Nephron progenitor cell (in vitro differentiated cells): ENCODE data around the gene CHGA.

Experiments
- DNase-seq: peaks from one replicate; pipeline ENCODE4 v3.0.0; 2021
- H3K27ac Mint-ChIP-seq: 2 replicates; pipeline ENCODE4 v1.8.0; 2021; ENCODE audit warnings: mild to moderate bottlenecking, moderate library complexity, mixed read lengths
- H3K27me3 Mint-ChIP-seq: 2 replicates; pipeline ENCODE4 v1.8.0; 2021; ENCODE audit warnings: mild to moderate bottlenecking, low read depth, mixed read lengths; ENCODE audit not compliant: poor library complexity
- H3K36me3 Mint-ChIP-seq: 2 replicates; pipeline ENCODE4 v1.8.0; 2021; ENCODE audit warnings: low read depth, mixed read lengths
- H3K4me1 Mint-ChIP-seq: 2 replicates; pipeline ENCODE4 v1.8.0; 2021; ENCODE audit warnings: mixed read lengths
- H3K4me3 Mint-ChIP-seq: 2 replicates; pipeline ENCODE4 v1.8.0; 2021; ENCODE audit warnings: mild to moderate bottlenecking, moderate library complexity, mixed read lengths
- H3K9me3 Mint-ChIP-seq: 2 replicates; pipeline ENCODE4 v1.8.0; 2021; ENCODE audit warnings: mild to moderate bottlenecking, moderate library complexity, mixed read lengths
- TF ChIP-seq, protein P1 (sequence below): fragments of 200-600 bp; sonication (generic); IDR thresholded peaks from 2 replicates; pipeline ENCODE4 v1.5.0; 2021; ENCODE audit warnings: antibody characterized with exemption

Gene CHGA

DNA sequence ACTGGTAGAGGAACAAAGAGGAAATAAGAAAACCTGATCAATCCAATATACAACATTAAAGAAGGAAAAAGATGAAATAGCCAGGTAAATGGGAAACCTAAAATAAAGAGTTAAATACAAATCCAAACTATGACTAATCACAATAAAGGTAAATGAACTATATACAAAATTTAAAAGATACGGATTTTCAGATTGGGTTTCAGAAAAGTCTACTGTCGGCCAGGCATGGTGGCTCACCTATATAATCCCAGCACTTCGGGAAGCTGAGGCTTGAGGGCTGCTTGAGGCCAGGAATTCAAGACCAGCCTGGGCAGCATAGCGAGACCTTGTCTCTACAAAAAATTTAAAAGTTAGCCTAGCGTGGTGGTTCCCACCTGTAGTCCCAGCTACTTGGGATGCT is 39.9 kb upstream of the CHGA start:
- H3K9me3 Mint-ChIP-seq: peaks cover 12% of the 10 kb centered on the region
- DNase-seq: no peak
- H3K27me3 Mint-ChIP-seq: peaks cover 76% of the 10 kb centered on the region
- TF ChIP-seq, protein P1, sequence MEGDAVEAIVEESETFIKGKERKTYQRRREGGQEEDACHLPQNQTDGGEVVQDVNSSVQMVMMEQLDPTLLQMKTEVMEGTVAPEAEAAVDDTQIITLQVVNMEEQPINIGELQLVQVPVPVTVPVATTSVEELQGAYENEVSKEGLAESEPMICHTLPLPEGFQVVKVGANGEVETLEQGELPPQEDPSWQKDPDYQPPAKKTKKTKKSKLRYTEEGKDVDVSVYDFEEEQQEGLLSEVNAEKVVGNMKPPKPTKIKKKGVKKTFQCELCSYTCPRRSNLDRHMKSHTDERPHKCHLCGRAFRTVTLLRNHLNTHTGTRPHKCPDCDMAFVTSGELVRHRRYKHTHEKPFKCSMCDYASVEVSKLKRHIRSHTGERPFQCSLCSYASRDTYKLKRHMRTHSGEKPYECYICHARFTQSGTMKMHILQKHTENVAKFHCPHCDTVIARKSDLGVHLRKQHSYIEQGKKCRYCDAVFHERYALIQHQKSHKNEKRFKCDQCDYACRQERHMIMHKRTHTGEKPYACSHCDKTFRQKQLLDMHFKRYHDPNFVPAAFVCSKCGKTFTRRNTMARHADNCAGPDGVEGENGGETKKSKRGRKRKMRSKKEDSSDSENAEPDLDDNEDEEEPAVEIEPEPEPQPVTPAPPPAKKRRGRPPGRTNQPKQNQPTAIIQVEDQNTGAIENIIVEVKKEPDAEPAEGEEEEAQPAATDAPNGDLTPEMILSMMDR: no peak
- peaks cover 38% of the 10 kb centered on the region for H3K4me1 Mint-ChIP-seq
- H3K4me3 Mint-ChIP-seq: no peak overlapping the region
- no peaks in the 10 kb centered on the region for H3K36me3 Mint-ChIP-seq
- no peak overlapping the region for H3K27ac Mint-ChIP-seq

DNA sequence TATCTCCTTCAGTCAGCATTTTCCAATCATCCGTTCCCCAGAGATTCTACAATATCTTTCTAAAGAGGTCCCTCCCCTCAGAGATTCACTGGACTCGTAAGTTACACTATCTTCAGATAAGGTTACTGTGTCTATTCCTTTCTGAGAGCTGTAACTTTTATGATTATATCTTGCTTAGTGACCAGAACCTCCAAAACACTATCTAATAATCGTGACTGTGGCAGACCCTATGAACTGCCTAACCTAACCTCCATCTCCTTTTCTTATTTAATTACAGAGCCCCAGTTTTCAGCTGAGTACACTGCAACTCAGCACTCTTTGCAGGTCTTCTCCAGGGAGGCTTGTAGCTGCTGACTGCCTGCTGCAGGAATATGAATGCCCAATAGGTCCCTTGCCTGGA is 38.5 kb upstream of the CHGA start:
- TF ChIP-seq, protein P1: no peak
- Mint-ChIP-seq H3K4me3 (no peak overlapping the region), H3K9me3 (peaks cover 12% of the 10 kb centered on the region), H3K27ac (no peak overlapping the region), H3K36me3 (no peaks in the 10 kb centered on the region), H3K4me1 (peaks cover 29% of the 10 kb centered on the region), H3K27me3 (peaks cover 79% of the 10 kb centered on the region)
- DNase-seq: no peak

DNA sequence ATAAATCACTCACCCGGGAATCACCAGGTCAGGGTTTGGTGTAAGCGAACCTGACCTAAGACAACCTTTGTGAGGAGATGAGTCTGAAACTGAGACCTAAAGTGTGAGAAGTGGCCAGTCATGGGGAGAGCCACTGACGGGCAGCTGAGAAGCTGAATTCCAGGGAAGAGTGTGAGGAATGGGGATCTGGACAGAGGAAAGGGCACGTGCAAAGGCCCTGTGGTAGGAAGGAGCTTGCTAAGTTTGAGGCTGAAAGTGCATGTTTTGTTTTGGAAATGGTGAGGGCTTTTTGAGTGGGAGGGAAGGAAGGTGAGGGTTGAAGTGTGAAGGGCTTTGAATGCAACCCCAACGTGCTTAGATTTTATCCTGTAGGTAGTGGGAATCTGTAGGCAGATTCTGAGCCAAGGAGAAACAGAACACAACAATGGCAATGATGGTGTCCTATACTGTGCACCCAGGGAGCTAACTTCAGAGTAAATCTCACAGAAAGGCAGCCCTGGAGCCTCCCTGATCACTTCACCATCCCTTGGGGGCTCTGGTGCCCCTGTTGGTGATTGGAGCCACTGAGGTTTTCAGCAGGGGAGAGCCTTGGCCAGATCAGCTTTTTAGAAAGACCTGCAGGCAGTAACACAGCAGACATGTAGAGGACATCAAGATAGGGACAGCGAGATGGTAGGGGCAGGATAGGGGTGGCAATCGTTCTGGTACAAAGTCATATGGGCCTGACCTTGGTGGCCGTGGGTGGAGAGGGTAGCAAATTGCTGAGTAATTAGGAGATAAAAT is 37.5 kb upstream of the CHGA start:
- H3K27me3 Mint-ChIP-seq: peaks cover 75% of the 10 kb centered on the region

DNA sequence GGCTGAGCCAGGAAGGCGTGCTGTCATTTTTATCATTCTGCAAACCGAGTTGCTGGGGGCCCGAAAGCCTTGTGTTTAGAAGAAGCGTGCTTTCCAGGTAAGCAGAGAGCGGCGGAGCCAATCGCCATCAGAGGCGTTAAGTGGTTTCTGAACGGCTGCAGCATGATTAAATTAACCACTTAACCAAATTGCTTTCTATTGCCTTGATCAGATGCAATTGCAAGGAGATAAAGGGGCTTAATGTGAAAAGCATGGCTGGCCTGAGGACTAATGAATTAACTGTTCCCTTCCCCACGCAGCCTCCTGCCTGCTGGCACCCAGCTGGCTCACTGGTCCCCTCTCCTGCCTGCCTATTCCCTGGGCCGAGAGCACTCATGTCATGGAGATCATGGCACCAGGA is 36.6 kb upstream of the CHGA start:
- TF ChIP-seq, protein P1: no peak
- Mint-ChIP-seq H3K36me3 (no peaks in the 10 kb centered on the region), H3K27ac (no peak overlapping the region), H3K27me3 (peaks cover 68% of the 10 kb centered on the region), H3K9me3 (peaks cover 16% of the 10 kb centered on the region), H3K4me3 (no peak overlapping the region), H3K4me1 (peaks cover 11% of the 10 kb centered on the region)
- no peak for DNase-seq

More for the DNA sequence above, 37.5 kb upstream of the CHGA start:
- Mint-ChIP-seq H3K4me1 (peaks cover 19% of the 10 kb centered on the region), H3K27ac (no peak overlapping the region), H3K4me3 (no peak overlapping the region), H3K36me3 (no peaks in the 10 kb centered on the region), H3K9me3 (peaks cover 16% of the 10 kb centered on the region)
- TF ChIP-seq, protein P1: no peak
- no peak for DNase-seq

DNA sequence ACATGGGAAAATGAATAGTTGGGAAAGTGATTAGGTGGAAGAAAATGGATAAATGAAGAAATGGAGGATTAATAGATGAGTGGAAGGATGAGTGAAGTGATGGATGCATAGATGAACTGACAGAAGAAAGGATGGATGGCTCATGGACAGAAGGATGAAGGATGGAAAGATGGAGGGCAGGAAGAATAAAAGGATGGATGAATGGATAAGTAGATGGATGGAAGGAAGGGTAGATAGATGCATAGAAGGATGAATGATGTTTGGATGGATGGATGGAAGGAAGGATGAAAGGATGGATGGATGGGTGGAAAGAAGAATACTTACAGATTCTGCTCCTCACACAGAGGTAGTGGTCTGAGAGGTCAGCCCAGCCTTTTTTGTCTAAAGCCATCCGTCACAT is 35.8 kb upstream of the CHGA start:
- H3K27ac Mint-ChIP-seq: no peak overlapping the region
- H3K36me3 Mint-ChIP-seq: no peaks in the 10 kb centered on the region
- no peak overlapping the region for H3K4me3 Mint-ChIP-seq
- H3K9me3 Mint-ChIP-seq: peaks cover 12% of the 10 kb centered on the region
- TF ChIP-seq, protein P1: no peak
- H3K27me3 Mint-ChIP-seq: peaks cover 66% of the 10 kb centered on the region
- peaks cover 11% of the 10 kb centered on the region for H3K4me1 Mint-ChIP-seq
- no peak for DNase-seq

DNA sequence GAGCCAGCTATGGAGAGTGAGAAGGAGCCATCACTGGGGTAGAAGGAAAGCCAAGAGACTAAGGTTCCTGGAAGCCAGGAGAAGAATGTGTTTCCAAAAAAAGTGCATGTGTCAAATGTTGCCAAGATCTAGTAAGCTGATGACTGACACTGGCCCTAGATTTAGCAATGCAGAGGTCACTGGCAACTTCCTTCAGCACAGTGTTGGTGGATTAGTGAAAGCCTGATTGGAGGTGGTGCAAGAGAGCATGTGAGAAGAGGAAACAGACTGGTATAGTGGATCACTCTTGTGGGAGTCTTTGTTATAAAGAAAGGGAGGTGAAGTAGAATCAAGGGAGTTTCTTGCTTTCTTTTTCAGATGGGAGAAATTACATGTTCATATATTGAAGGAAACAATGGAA is 34.1 kb upstream of the CHGA start:
- H3K4me1 Mint-ChIP-seq: peaks cover 11% of the 10 kb centered on the region
- no peaks in the 10 kb centered on the region for H3K36me3 Mint-ChIP-seq
- H3K4me3 Mint-ChIP-seq: no peak overlapping the region
- TF ChIP-seq, protein P1: no peak
- peaks cover 21% of the 10 kb centered on the region for H3K9me3 Mint-ChIP-seq
- peaks cover 63% of the 10 kb centered on the region for H3K27me3 Mint-ChIP-seq
- H3K27ac Mint-ChIP-seq: no peak overlapping the region
- DNase-seq: no peak
